ENCODE data around the gene ERC2.

Gene ERC2

DNA sequence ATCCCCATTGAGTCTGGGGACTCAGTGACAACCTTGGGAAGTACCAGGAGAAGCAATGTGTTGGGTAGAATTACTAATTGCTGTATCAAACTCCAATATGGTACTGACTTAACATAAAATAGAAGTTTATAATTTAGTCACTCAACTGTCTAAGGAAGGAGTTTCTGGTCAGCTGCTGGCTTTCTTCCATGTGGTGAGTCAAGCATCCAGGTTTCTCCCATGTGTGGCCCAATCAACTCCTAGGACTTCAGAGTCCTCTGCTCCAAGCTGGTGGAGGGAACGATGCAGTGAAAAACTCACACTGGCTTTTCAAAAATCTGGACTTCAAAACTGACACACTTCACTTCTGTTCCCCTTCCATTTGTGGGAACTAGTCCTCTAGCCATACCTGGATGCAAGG is 1006.4 kb downstream of the ERC2 start:
- no peak for DNase-seq (ENCODE audit: low read depth)
- no peak overlapping the region for H3K4me3 ChIP-seq (ENCODE audit: control insufficient read depth, low read depth, low read length)
- TF ChIP-seq CTCF (IDR thresholded peaks at IDR 0.05; ENCODE audit: control insufficient read depth, insufficient read depth, low read depth, low read length, missing control alignments), result no peak

- no peak overlapping the region for H3K4me3 ChIP-seq (ENCODE audit: control insufficient read depth, low read depth, low read length)
- TF ChIP-seq CTCF (IDR thresholded peaks at IDR 0.05; ENCODE audit: control insufficient read depth, insufficient read depth, low read depth, low read length, missing control alignments), result no peak
- DNase-seq (ENCODE audit: low read depth), result no peak
Measured at GRCh38 chr3:55459838-55460237, 1008.4 kb downstream of the ERC2 start.

Data from AG09309 (cell line).